Hypothalamus (tissue), 51 donors: ENCODE data around the gene TRMT10B.
"Not testable (repeated sequence)": the region's sequence is repeated elsewhere in the genome, so short reads cannot be mapped to it uniquely, and the experiment has no call there.

ENCODE experiments used
- DNase-seq, 51 donors: peaks; one replicate each; lab custom pipeline; 2025; lab: John Stamatoyannopoulos, UW

TRMT10B gene

DNA sequence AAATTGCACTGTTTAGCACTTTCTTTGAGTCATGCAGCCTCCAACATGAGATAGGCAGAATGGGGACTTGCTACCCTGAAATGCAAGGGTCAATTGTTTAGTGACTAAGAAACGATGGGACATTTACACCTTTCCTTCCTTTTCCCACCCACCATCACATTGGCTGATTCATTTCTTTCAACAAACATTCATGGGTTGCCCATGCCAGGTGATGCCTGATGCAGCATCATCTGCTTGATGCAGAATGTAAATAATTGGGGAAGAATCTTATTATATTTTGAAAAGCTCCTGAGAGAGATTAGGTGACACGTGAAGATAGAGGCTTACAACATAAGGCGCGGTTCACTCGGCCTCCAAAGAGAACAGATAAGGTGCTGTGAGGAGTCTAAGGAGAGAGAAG, 4.5 kb upstream of the TRMT10B start:
- DNase-seq, result no peak

DNA sequence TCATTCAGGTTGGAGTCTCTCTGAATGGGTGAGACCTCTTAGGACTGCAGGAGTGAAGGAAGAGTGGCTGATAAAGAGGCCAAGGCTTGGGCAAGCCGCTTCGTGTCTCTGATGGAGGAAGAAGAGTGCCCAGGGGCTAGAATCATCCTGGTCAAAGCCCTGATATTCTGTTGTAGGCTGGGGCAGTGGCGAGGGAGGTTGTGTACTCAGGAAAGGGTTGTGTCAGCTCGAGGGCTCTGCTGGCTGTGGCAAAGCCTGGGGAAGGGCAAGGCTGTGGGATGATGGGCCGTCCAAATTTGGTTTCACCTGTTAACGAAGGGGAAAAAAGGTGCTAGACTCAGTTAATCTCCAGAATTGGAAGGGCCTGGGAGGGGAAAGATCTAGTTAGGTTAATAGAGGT, 2.4 kb upstream of the TRMT10B start:
- no peak for DNase-seq

GRCh38 chr9:37751704-37752103, 1.9 kb upstream of the TRMT10B start:
- not testable (repeated sequence) for DNase-seq

GRCh38 chr9:37752112-37752511, 1.5 kb upstream of the TRMT10B start:
- DNase-seq, result not testable (repeated sequence)

DNA sequence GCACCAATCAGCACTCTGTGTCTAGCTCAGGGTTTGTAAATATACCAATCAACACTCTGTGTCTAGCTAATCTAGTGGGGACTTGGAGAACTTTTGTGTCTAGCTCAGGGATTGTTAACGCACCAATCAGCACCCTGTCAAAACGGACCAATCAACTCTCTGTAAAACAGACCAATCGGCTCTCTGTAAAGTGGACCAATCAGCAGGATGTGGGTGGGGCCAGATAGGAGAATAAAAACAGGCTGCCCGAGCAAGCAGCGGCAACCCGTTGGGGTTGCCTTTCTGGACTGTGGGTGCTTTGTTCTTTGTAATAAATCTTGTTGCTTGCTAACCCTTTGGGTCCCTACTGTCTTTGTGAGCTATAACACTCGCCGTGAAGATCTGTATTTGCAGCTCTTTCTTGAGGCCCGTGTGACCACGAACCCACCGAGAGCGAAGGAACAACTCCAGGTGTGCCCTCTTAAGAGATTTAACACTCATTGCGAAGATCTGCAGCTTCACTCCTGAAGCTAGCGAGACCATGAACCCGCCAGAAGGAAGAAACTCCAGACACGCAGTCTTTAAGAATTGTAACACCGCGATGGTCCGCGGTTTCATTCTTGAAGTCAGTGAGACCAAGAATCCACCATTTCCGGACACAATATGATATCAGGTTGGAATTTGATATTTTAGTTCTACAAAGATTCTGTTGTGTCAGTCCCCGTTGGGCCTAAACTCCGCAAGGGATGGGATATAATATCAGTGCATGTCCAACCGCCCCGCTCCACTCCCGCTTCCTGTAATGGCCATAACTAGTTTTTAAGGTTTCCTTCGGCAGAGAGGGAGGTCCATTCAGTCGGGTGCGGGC, 740 bp upstream of the TRMT10B start:
- peak in 1 of 51 donors; percentile 32 for DNase-seq

- no peak for DNase-seq
These were observed 5.1 kb downstream of the TRMT10B start for GRCh38 chr9:37758747-37759146.

- DNase-seq, result no peak
These were observed 7.0 kb downstream of the TRMT10B start for GRCh38 chr9:37760416-37761161.

DNA sequence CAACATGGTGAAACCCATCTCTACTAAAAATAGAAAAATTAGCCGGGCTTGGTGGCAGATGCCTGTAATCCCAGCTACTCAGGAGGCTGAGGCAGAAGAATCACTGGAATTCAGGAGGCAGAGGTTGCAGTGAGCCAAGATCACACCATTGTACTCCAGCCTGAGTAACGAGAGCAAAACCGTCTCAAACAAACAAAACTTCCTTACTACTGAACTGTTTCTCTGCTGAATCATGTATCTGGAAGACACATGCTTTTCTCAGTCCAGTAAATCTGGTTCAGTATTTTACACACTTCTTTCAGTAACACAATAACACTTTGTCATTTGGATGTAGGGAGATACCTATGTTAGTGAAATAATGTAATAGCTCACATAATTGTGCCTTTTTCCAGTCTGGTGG, 7.9 kb downstream of the TRMT10B start:
- DNase-seq, result no peak

- DNase-seq, result not testable (repeated sequence)
These were observed 11.7 kb downstream of the TRMT10B start for GRCh38 chr9:37765263-37765662.

- no peak for DNase-seq
These were observed 15.7 kb downstream of the TRMT10B start for GRCh38 chr9:37769306-37769705.

DNA sequence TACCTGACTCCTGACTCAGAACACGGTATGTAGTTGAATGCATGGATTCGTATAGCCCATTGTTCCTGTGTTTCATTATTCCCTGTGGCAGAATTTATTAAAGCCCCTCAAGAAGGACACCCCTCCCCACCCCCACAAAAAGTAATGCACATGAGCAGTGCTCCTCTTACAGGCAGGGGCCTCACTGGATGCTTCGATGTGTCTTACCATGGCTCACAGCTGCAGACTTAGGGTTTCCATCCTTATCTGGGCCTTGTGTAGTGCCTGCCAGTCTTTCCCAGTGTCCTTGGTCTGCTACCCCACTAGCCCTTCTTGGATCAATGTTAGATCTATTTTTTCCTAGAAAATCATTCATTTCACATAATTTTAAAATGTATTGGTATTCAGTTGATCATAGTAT, 16.4 kb downstream of the TRMT10B start:
- no peak for DNase-seq

DNA sequence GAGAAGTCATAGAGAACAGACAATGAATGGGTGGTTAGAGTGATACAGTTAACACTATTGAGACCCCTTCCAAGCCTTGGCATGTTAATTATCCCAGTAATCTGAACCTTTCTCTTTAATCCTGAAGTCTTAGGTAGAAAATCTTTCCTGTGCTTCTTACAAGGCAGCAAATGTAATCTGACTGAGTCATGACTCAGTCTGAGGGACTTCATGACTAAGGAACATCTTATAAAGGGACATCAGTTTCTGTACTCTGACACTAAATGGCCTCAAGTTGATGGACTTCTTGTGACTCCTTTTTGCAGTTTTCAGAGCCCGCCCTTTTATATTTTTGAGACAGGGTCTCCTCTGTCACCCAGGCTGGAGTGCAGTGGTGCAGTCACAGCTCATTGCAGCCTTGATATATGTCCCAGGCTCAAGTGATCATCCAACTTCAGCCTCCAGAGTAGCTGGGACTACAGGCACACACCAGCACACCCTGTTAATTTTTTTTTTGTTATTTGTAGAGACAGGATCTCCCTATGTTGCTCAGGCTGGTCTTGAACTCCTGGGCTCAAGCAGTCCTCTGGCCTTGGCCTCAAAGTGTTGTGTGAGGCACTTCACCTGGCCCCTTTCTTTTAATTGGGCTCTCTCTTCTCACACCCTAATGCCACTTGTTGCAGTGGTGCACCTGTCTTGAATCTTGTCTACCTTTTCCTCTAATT, 21.8 kb downstream of the TRMT10B start:
- no peak for DNase-seq

- no peak for DNase-seq
These were observed 22.7 kb downstream of the TRMT10B start for GRCh38 chr9:37776328-37776727.

- DNase-seq, result no peak
These were observed 24.9 kb downstream of the TRMT10B start for GRCh38 chr9:37778534-37778933.

GRCh38 chr9:37784291-37784615, 30.6 kb downstream of the TRMT10B start:
- no peak for DNase-seq

DNA sequence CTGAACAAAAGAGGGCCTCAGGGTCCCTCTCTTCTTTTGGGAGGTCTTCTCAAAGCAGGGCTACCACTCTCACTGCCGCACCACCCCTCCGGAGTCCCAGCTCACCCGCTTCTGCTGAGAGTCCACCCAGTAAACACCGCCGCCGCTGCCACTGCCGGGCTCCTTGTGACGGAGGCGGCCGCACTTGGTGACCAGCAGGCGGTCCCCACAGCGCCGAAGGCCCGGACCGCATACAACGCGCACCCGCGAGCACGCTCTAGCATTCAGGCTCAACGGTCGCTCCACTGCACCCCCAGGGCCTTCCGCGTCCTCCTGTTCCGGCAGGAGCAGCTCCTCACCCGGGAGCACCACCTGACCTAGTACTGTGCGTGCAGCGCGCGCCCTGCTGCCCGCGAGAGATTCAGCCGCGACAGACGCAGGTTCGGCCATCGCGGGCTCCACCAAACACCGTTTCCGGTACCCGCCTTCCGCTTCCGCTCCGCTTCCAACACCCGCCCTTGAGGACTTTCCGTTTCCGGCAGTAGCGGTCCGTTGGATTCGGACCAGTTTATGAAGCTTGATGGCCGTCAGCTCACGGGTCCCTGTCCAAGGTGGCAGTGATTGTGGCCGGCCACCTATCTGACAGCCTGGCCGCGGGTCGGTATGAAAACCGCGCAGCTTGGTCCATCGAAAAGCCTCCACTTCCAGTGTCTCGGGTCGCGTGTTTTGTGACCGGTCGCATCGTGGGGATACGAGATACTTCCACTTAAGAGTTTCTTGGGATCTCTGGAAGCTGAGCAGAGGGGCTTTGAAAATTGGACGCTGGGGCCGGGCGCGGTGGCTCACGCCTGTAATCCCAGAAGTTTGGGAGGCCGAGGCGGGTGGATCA, 31.2 kb downstream of the TRMT10B start, which contains the start of gene EXOSC3:
TSS of gene EXOSC3 (minus strand) at position 449 of the 868 bp plus-strand sequence. CDS start at position 429, 20 bp downstream.
- peak; percentile 35 to 92 (median 81) for DNase-seq

- DNase-seq, result no peak
These were observed 33.5 kb downstream of the TRMT10B start for GRCh38 chr9:37787059-37787458.

DNA sequence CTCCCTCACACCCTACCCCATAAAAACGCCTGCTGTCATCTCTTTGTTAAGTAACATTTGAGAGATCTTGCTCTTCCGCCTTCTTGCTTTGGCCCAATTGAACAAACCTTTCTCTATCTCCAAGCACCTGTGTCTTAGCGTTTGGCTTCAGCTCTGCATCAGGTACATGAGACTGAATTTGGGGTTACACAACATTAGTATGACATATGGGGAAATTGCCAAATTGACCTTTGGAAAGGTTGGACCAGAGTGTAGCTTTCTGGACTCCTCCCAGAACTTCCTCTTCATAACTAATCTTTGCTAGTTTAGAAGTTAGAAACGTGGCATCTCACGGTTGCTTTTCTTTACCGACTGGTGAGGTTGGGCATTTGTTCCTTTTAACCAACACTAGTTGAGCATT, 34.7 kb downstream of the TRMT10B start:
- DNase-seq, result no peak

- no peak for DNase-seq
These were observed 36.5 kb downstream of the TRMT10B start for GRCh38 chr9:37790096-37790495.

DNA sequence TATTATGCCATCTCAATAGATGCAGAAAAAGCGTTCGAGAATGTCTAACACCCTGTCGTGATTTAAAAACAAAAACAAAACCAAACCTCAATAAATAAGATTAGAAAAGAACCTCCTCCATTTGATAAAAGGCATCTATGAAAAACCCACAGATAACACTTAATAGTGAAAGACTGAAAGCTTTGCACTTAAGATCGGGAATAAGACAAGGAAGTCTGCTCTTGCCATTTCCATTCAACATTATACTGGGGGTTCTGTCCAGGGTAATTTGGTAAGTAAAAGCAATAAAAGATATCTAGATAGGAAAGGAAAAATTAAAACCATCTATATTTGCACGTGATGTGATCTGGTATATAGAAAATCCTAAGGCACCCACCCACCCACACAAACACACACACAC, 38.5 kb downstream of the TRMT10B start:
- DNase-seq, result no peak
